B cell (primary cell): Measurements from ENCODE around the gene GYS2. TPM values are rescaled to one million over a fixed set of nuclear protein-coding genes. Genes with fewer than 3 reads are reported as not detected.

ENCODE experiments used
- ATAC-seq: fragments of 200-7000 bp; cut with Tn5 transposase; one replicate; pipeline ENCODE4 v1.10.0; 2021; ENCODE audit warnings: low read depth, mild to moderate bottlenecking, moderate number of reproducible peaks, moderate library complexity
- CTCF ChIA-PET: fragments of 350-600 bp; sonication (Branson Sonifier 250); formaldehyde crosslinking; loops from one replicate; lab custom pipeline; 2021; ENCODE audit warnings: antibody characterized with exemption, inconsistent platforms; lab: Charles Lee
- POLR2A ChIA-PET: fragments of 350-600 bp; sonication (Branson Sonifier 250); formaldehyde crosslinking; loops from one replicate; lab custom pipeline; 2021; ENCODE audit warnings: antibody characterized with exemption; lab: Charles Lee
- DNase-seq: peaks from one replicate; pipeline ENCODE4 v3.0.0; 2013
- H2AFZ ChIP-seq: 2 replicates; pipeline ENCODE4 v1.6.1; 2012; ENCODE audit warnings: mild to moderate bottlenecking, low read depth, low read length; ENCODE audit not compliant: insufficient read depth, poor library complexity, severe bottlenecking
- H3K27ac ChIP-seq, 2 donors: 1 replicate in 1 of 2; 2 replicates in 1 of 2; pipeline ENCODE4 v1.5.1; 2012 to 2013; ENCODE audit warnings: low read length in 2 of 2, mild to moderate bottlenecking in 2 of 2, moderate library complexity in 1 of 2
- H3K27me3 ChIP-seq, 4 experiments: fragments of 200-600 bp in 1 of 4; sonication (generic) in 1 of 4; replicated peaks in 1 of 4; 1 replicate in 2 of 4; 2 replicates in 2 of 4; pipeline versions ENCODE4 v1.6.1 to v1.7.0; 2013 to 2016; ENCODE audit warnings: low read length in 3 of 4, mild to moderate bottlenecking in 2 of 4, mixed read lengths in 1 of 4, moderate library complexity in 1 of 4; ENCODE audit not compliant: insufficient read depth in 4 of 4, control insufficient read depth in 3 of 4; ENCODE audit errors: control extremely low read depth in 1 of 4
- H3K36me3 ChIP-seq, 2 experiments: replicated peaks in 1 of 2; 1 replicate in 1 of 2; 2 replicates in 1 of 2; pipeline versions ENCODE4 v1.6.1 to v1.7.1; 2013; ENCODE audit warnings: low read length in 1 of 2; ENCODE audit not compliant: insufficient read depth in 2 of 2, control insufficient read depth in 1 of 2; ENCODE audit errors: control extremely low read depth in 1 of 2, extremely low read depth in 1 of 2
- H3K4me1 ChIP-seq, 2 donors: fragments of 200-600 bp in 1 of 2; sonication (generic) in 1 of 2; 1 replicate in 1 of 2; 2 replicates in 1 of 2; pipeline versions ENCODE4 v1.5.1 to v1.6.1; 2013 to 2017; ENCODE audit warnings: low read length in 2 of 2; ENCODE audit not compliant: control insufficient read depth in 2 of 2, insufficient read depth in 2 of 2
- H3K4me2 ChIP-seq: replicated peaks from 2 replicates; pipeline ENCODE3; 2012; ENCODE audit warnings: mild to moderate bottlenecking, low read depth, low read length; ENCODE audit not compliant: poor library complexity, severe bottlenecking
- H3K4me3 ChIP-seq, 5 experiments: fragments of 200-600 bp in 1 of 5; sonication (generic) in 1 of 5; 1 replicate in 3 of 5; 2 replicates in 2 of 5; pipeline versions ENCODE4 v1.5.1 to v1.7.0; 2011 to 2016; ENCODE audit warnings: low read length in 4 of 5, mild to moderate bottlenecking in 4 of 5, low read depth in 2 of 5, control low read depth in 1 of 5, moderate library complexity in 1 of 5; ENCODE audit not compliant: insufficient read depth in 1 of 5; ENCODE audit errors: control extremely low read depth in 1 of 5, extremely low read depth in 1 of 5
- H3K79me2 ChIP-seq: fragments of 200-600 bp; sonication (generic); one replicate; pipeline ENCODE4 v1.6.0; 2016; ENCODE audit warnings: low read length; ENCODE audit not compliant: control insufficient read depth, insufficient read depth
- H3K9ac ChIP-seq: fragments of 200-600 bp; sonication (generic); 2 replicates; pipeline ENCODE4 v1.6.1; 2017; ENCODE audit warnings: mild to moderate bottlenecking, low read length, moderate library complexity
- H3K9me3 ChIP-seq, 3 donors: one replicate each; pipeline versions ENCODE4 v1.6.1 to v1.7.1; 2013; ENCODE audit warnings: low read length in 2 of 3; ENCODE audit not compliant: control insufficient read depth in 2 of 3, insufficient read depth in 1 of 3; ENCODE audit errors: control extremely low read depth in 1 of 3
- H4K20me1 ChIP-seq: 2 replicates; pipeline ENCODE4 v1.6.0; 2012; ENCODE audit warnings: mild to moderate bottlenecking, low read length; ENCODE audit not compliant: insufficient read depth, control insufficient read depth, poor library complexity, severe bottlenecking
- H3K27ac Mint-ChIP-seq: one replicate; pipeline ENCODE4 v1.8.0; 2021; ENCODE audit warnings: mixed read lengths
- H3K27me3 Mint-ChIP-seq: one replicate; pipeline ENCODE4 v1.8.0; 2021; ENCODE audit warnings: mixed read lengths
- H3K4me1 Mint-ChIP-seq: one replicate; pipeline ENCODE4 v1.8.0; 2021; ENCODE audit warnings: mixed read lengths
- H3K4me3 Mint-ChIP-seq: one replicate; pipeline ENCODE4 v1.8.0; 2021; ENCODE audit warnings: mixed read lengths
- H3K9me3 Mint-ChIP-seq: one replicate; pipeline ENCODE4 v1.8.0; 2022; ENCODE audit warnings: mixed read lengths; ENCODE audit not compliant: insufficient read depth
- EZH2 ChIP-seq: IDR thresholded peaks from 2 replicates; pipeline ENCODE4 v1.6.1; 2012; ENCODE audit warnings: borderline replicate concordance, low read depth, mild to moderate bottlenecking, moderate library complexity, low read length; ENCODE audit not compliant: insufficient read depth, poor library complexity, severe bottlenecking
- WGBS: methylation state at CpG from one replicate; pipeline ENCODE4 v1.1.5; 2013; ENCODE audit warnings: missing lambda C conversion rate; ENCODE audit not compliant: insufficient coverage; 5-methylcytosine and 5-hydroxymethylcytosine counted together
- intact Hi-C: fragments of 100-400 bp; cut with micrococcal nuclease; formaldehyde crosslinking; loops from one replicate; pipeline ENCODE4 v1.10.0; 2022
- polyA plus RNA-seq: library from polyadenylated mRNA; depleted of rRNA; stranded (reverse); fragments of >200 nt; gene quantifications from 2 replicates; pipeline ENCODE4 v1.2.3, GENCODE V29; 2012
- total RNA-seq, 2 donors: library from RNA; stranded (reverse); fragments of 120-200 nt in 1 of 2; gene quantifications; 1 replicate in 1 of 2; 2 replicates in 1 of 2; pipeline versions ENCODE4 v1.2.3 to v1.2.4, GENCODE V29; 2013 to 2022
- TF ChIP-seq, protein P1 (sequence below): fragments of 200-600 bp; IDR thresholded peaks from one replicate; pipeline ENCODE4 v1.8.0; 2022; ENCODE audit warnings: antibody characterized with exemption, mild to moderate bottlenecking

GYS2 gene
- total and polyA plus RNA-seq, 2 donors (not counting 1 experiment from before 2014, with no cell fraction given) = not detected

DNA sequence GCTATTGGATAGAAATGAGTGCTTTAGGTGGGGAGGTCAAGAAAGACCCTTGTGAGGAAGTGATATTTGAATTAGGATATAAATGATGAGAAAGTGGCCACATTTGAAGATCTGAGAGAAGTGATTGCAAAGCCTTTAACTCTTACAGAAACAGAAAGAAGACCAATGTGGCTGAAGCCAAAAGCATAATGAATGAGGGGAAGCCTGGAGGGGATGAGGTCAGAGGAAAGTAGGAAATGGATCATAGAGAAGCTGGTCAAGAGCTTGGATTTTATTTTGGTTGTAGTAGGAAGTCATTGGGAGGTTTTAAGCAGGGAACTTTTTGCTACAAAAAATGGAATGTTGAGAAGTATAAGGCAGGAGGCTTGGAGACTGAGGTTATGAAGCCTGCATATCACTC lies 3.5 kb upstream of the GYS2 start:
- H3K79me2 ChIP-seq = no peaks in the 10 kb centered on the region
- no peak for DNase-seq
- no peak overlapping the region for H2AFZ ChIP-seq
- H3K9me3 ChIP-seq = no peaks in the 10 kb centered on the region
- no peaks in the 10 kb centered on the region for H3K4me1 ChIP-seq
- H3K27ac ChIP-seq = no peak overlapping the region
- H3K36me3 ChIP-seq = no peaks in the 10 kb centered on the region
- Mint-ChIP-seq H3K27me3 (no peaks in the 10 kb centered on the region), H3K9me3 (no peaks in the 10 kb centered on the region), H3K4me3 (no peak overlapping the region), H3K27ac (no peak overlapping the region), H3K4me1 (no peaks in the 10 kb centered on the region)
- no peak overlapping the region for H3K9ac ChIP-seq
- no peak overlapping the region for H3K4me2 ChIP-seq
- POLR2A ChIA-PET = no interaction called here
- no peaks in the 10 kb centered on the region for H4K20me1 ChIP-seq
- no peak for ATAC-seq
- intact Hi-C loops = no loop called here
- peaks cover 0 to 2% (median 0%) of the 10 kb centered on the region in 4 experiments for H3K27me3 ChIP-seq
- CTCF ChIA-PET = interaction anchor here (1.5 kb wide), 1 partner anchor 73 kb away, joined by 5 read pairs; no protein-coding TSS in a partner anchor
- TF ChIP-seq, protein P1, sequence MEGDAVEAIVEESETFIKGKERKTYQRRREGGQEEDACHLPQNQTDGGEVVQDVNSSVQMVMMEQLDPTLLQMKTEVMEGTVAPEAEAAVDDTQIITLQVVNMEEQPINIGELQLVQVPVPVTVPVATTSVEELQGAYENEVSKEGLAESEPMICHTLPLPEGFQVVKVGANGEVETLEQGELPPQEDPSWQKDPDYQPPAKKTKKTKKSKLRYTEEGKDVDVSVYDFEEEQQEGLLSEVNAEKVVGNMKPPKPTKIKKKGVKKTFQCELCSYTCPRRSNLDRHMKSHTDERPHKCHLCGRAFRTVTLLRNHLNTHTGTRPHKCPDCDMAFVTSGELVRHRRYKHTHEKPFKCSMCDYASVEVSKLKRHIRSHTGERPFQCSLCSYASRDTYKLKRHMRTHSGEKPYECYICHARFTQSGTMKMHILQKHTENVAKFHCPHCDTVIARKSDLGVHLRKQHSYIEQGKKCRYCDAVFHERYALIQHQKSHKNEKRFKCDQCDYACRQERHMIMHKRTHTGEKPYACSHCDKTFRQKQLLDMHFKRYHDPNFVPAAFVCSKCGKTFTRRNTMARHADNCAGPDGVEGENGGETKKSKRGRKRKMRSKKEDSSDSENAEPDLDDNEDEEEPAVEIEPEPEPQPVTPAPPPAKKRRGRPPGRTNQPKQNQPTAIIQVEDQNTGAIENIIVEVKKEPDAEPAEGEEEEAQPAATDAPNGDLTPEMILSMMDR = no peak
- no peak for TF ChIP-seq EZH2
- H3K4me3 ChIP-seq = no peak overlapping the region

- no peak overlapping the region for H2AFZ ChIP-seq
- Mint-ChIP-seq H3K4me3 (no peak overlapping the region), H3K27ac (no peak overlapping the region), H3K27me3 (no peaks in the 10 kb centered on the region), H3K9me3 (no peaks in the 10 kb centered on the region), H3K4me1 (no peaks in the 10 kb centered on the region)
- no peaks in the 10 kb centered on the region for H3K9me3 ChIP-seq
- intact Hi-C loops = loop anchor here (2.0 kb wide), 1 partner anchor 73 kb away; no protein-coding TSS in a partner anchor
- ATAC-seq = no peak
- no peak overlapping the region for H3K4me3 ChIP-seq
- H3K27ac ChIP-seq = no peak overlapping the region
- DNase-seq = no peak
- no peaks in the 10 kb centered on the region for H3K36me3 ChIP-seq
- CTCF ChIA-PET = no interaction called here
- POLR2A ChIA-PET = no interaction called here
- H3K4me2 ChIP-seq = no peak overlapping the region
- WGBS = no CpG with 5 or more reads among the region's 2 CpGs
- no peaks in the 10 kb centered on the region for H4K20me1 ChIP-seq
- peaks cover 0 to 2% (median 0%) of the 10 kb centered on the region in 4 experiments for H3K27me3 ChIP-seq
- no peaks in the 10 kb centered on the region for H3K4me1 ChIP-seq
- H3K79me2 ChIP-seq = no peaks in the 10 kb centered on the region
- TF ChIP-seq, protein P1 = no peak
- TF ChIP-seq EZH2 = no peak
- no peak overlapping the region for H3K9ac ChIP-seq
Observed at GRCh38 chr12:21607701-21608100, 3.1 kb upstream of the GYS2 start.
